Right ventricle myocardium superior (tissue), 1 donor: Measurements from ENCODE around the gene CHD9. TPM values are rescaled to one million over a fixed set of nuclear protein-coding genes. Genes with fewer than 3 reads are reported as not detected.

ENCODE experiments used
- ATAC-seq: fragments of 200-7000 bp; cut with Tn5 transposase; one replicate; pipeline ENCODE4 v1.9.1; 2020; ENCODE audit warnings: mild to moderate bottlenecking; ENCODE audit not compliant: poor library complexity
- DNase-seq: peaks from one replicate; pipeline ENCODE4 v3.0.0-alpha.2; 2020
- intact Hi-C: fragments of 100-400 bp; cut with DNase I; formaldehyde crosslinking; loops from one replicate; pipeline ENCODE4 v1.11.2; 2022
- total RNA-seq: library from RNA; stranded (reverse); fragmentation: NEBNext Ultra II Directional; extraction: Animal tissue kit (Norgen Biotek cat#: 25700); gene quantifications from one replicate; pipeline ENCODE4 v1.2.1, GENCODE V29; 2021
- donor health status: DM: no; HTN: yes; CAD: no; lungs with severe emphysema.

Gene CHD9
- total RNA-seq, 1 donor from 2014 or later, result 39.5 TPM

GRCh38 chr16:53111078-53111791 is 56.4 kb downstream of the CHD9 start:
- intact Hi-C loops, result no loop called here
- ATAC-seq (no peak), DNase-seq (no peak)

- ATAC-seq, result no peak
- DNase-seq, result no peak
- intact Hi-C loops, result no loop called here
These were observed 57.2 kb downstream of the CHD9 start for GRCh38 chr16:53112015-53112414.

- DNase-seq (no peak), ATAC-seq (no peak)
- intact Hi-C loops, result no loop called here
These were observed 60.3 kb downstream of the CHD9 start for GRCh38 chr16:53115047-53115446.

- intact Hi-C loops, result no loop called here
- ATAC-seq, result no peak
- no peak for DNase-seq
These were observed 61.0 kb downstream of the CHD9 start for GRCh38 chr16:53115773-53116172.

- ATAC-seq, result peak; percentile 36
- no peak for DNase-seq
- intact Hi-C loops, result no loop called here
These were observed 66.3 kb downstream of the CHD9 start for GRCh38 chr16:53121043-53121620.

GRCh38 chr16:53121661-53122060 is 66.9 kb downstream of the CHD9 start:
- intact Hi-C loops, result no loop called here
- DNase-seq, result no peak
- peak; percentile 46 for ATAC-seq

GRCh38 chr16:53123747-53124146 is 69.0 kb downstream of the CHD9 start:
- intact Hi-C loops, result no loop called here
- DNase-seq, result no peak
- ATAC-seq, result no peak

- intact Hi-C loops, result no loop called here
These were observed 71.6 kb downstream of the CHD9 start for GRCh38 chr16:53126390-53126789.

GRCh38 chr16:53129281-53130158 is 74.7 kb downstream of the CHD9 start:
- intact Hi-C loops, result loop anchor here (2.0 to 10.0 kb wide), 3 partner anchors 29 to 75 kb away; partner anchors contain the start of gene CHD9
- peak; percentile 2 for ATAC-seq
- no peak for DNase-seq

More at GRCh38 chr16:53126390-53126789, 71.6 kb downstream of the CHD9 start:
- no peak for ATAC-seq
- no peak for DNase-seq

GRCh38 chr16:53130159-53131049 is 75.6 kb downstream of the CHD9 start:
- ATAC-seq, result peak; percentile 93
- peak; percentile 98 for DNase-seq
- intact Hi-C loops, result loop anchor here (2.0 to 10.0 kb wide), 2 partner anchors 74 to 76 kb away; partner anchors contain the start of gene CHD9

GRCh38 chr16:53131050-53131362 is 76.2 kb downstream of the CHD9 start:
- ATAC-seq, result no peak
- no peak for DNase-seq
- intact Hi-C loops, result loop anchor here (2.0 to 10.0 kb wide), 2 partner anchors 74 to 76 kb away; partner anchors contain the start of gene CHD9

- peak; percentile 73 for DNase-seq
- intact Hi-C loops, result loop anchor here (2.0 to 10.0 kb wide), 2 partner anchors 73 to 77 kb away; partner anchors contain the start of gene CHD9
- ATAC-seq, result peak; percentile 11
These were observed 76.7 kb downstream of the CHD9 start for GRCh38 chr16:53131363-53132071.

- ATAC-seq (no peak), DNase-seq (no peak)
- intact Hi-C loops, result loop anchor here (10.0 kb wide), 1 partner anchor 72 kb away; no protein-coding TSS in a partner anchor
These were observed 77.6 kb downstream of the CHD9 start for GRCh38 chr16:53132406-53132805.

GRCh38 chr16:53135329-53135728 is 80.5 kb downstream of the CHD9 start:
- ATAC-seq, result no peak

GRCh38 chr16:53142823-53143568 is 88.2 kb downstream of the CHD9 start:
- no peak for DNase-seq
- no peak for ATAC-seq
- intact Hi-C loops, result no loop called here

More at GRCh38 chr16:53135329-53135728, 80.5 kb downstream of the CHD9 start:
- DNase-seq, result no peak
- intact Hi-C loops, result loop anchor here (10.0 kb wide), 1 partner anchor 69 kb away; no protein-coding TSS in a partner anchor

GRCh38 chr16:53147500-53148065 is 92.8 kb downstream of the CHD9 start:
- DNase-seq (no peak), ATAC-seq (no peak)
- intact Hi-C loops, result no loop called here

GRCh38 chr16:53150769-53151168 is 96.0 kb downstream of the CHD9 start:
- DNase-seq, result no peak
- ATAC-seq, result no peak
- intact Hi-C loops, result loop anchor here (10.0 kb wide), 1 partner anchor 96 kb away; the partner anchor contains the start of genes CHD9 and CHD9NB
